WTC11 (cell line): ENCODE data around the gene IL23R. TPM values are rescaled to one million over a fixed set of nuclear protein-coding genes. Genes with fewer than 3 reads are reported as not detected.

ENCODE experiments used
- ATAC-seq: fragments of 200-7000 bp; cut with Tn5 transposase; 2 replicates; pipeline ENCODE4 v1.10.0; 2021; ENCODE audit warnings: mild to moderate bottlenecking, moderate library complexity
- CTCF ChIA-PET: fragments of 300-600 bp; sonication (Branson Sonifier 250); formaldehyde crosslinking; loops from one replicate; lab custom pipeline; 2021; ENCODE audit warnings: antibody characterized with exemption; lab: Charles Lee
- POLR2A ChIA-PET: fragments of 350-600 bp; sonication (Branson Sonifier 250); formaldehyde crosslinking; loops from one replicate; lab custom pipeline; 2021; ENCODE audit warnings: antibody characterized with exemption; lab: Charles Lee
- DNase-seq: peaks from one replicate; pipeline ENCODE4 v3.0.0; 2021; ENCODE audit warnings: low spot score
- H3K27ac Mint-ChIP-seq: 2 replicates; pipeline ENCODE4 v1.8.0; 2021; ENCODE audit warnings: mixed read lengths
- H3K27me3 Mint-ChIP-seq: 2 replicates; pipeline ENCODE4 v1.8.0; 2021; ENCODE audit warnings: low read depth, mild to moderate bottlenecking, moderate library complexity, mixed read lengths
- H3K36me3 Mint-ChIP-seq: 2 replicates; pipeline ENCODE4 v1.8.0; 2021; ENCODE audit warnings: mixed read lengths
- H3K4me1 Mint-ChIP-seq: 2 replicates; pipeline ENCODE4 v1.8.0; 2022; ENCODE audit warnings: mixed read lengths
- H3K4me3 Mint-ChIP-seq: 2 replicates; pipeline ENCODE4 v1.8.0; 2021; ENCODE audit warnings: mild to moderate bottlenecking, moderate library complexity, mixed read lengths
- H3K9me3 Mint-ChIP-seq: 2 replicates; pipeline ENCODE4 v1.8.0; 2021; ENCODE audit warnings: mixed read lengths
- AFF4 ChIP-seq: sonication (generic); formaldehyde crosslinking; IDR thresholded peaks from 2 replicates; pipeline ENCODE4 v1.8.1; 2023; ENCODE audit warnings: mild to moderate bottlenecking, missing genetic modification reagents, borderline replicate concordance
- ATF1 ChIP-seq: sonication (generic); formaldehyde crosslinking; IDR thresholded peaks from 2 replicates; pipeline ENCODE4 v1.8.1; 2023; ENCODE audit warnings: mild to moderate bottlenecking, moderate library complexity, missing genetic modification reagents
- ATF3 ChIP-seq: sonication (generic); formaldehyde crosslinking; conservative IDR thresholded peaks from 2 replicates; pipeline ENCODE4 v1.8.1; 2022; ENCODE audit warnings: mild to moderate bottlenecking, missing genetic modification reagents
- ATF6 ChIP-seq: sonication (generic); formaldehyde crosslinking; IDR thresholded peaks from 2 replicates; pipeline ENCODE4 v1.8.1; 2023; ENCODE audit warnings: mild to moderate bottlenecking, missing genetic modification reagents
- E2F4 ChIP-seq: sonication (generic); formaldehyde crosslinking; IDR thresholded peaks from 2 replicates; pipeline ENCODE4 v1.8.1; 2022; ENCODE audit warnings: low read depth, mild to moderate bottlenecking, moderate library complexity, missing genetic modification reagents, borderline replicate concordance
- ESRRA ChIP-seq: sonication (generic); formaldehyde crosslinking; IDR thresholded peaks from 2 replicates; pipeline ENCODE4 v1.8.1; 2022; ENCODE audit warnings: mild to moderate bottlenecking, missing genetic modification reagents, borderline replicate concordance
- ETV6 ChIP-seq: sonication (generic); formaldehyde crosslinking; IDR thresholded peaks from 2 replicates; pipeline ENCODE4 v1.8.1; 2022; ENCODE audit warnings: mild to moderate bottlenecking, missing genetic modification reagents
- FOXJ3 ChIP-seq: sonication (generic); formaldehyde crosslinking; IDR thresholded peaks from 2 replicates; pipeline ENCODE4 v1.9.0; 2021; ENCODE audit warnings: missing genetic modification reagents, mild to moderate bottlenecking, borderline replicate concordance
- HMGA2 ChIP-seq: fragments of 250-450 bp; sonication (Bioruptor Pico); IDR thresholded peaks from 2 replicates; pipeline ENCODE4 v1.4.0; 2021; ENCODE audit warnings: mild to moderate bottlenecking, moderate library complexity
- IRF1 ChIP-seq: sonication (generic); formaldehyde crosslinking; IDR thresholded peaks from 2 replicates; pipeline ENCODE4 v1.8.0; 2023; ENCODE audit warnings: missing genetic modification reagents
- IRF2 ChIP-seq: sonication (generic); formaldehyde crosslinking; IDR thresholded peaks from 2 replicates; pipeline ENCODE4 v1.8.0; 2022; ENCODE audit warnings: low read depth, missing genetic modification reagents, borderline replicate concordance
- JUN ChIP-seq: sonication (generic); formaldehyde crosslinking; IDR thresholded peaks from 2 replicates; pipeline ENCODE4 v1.8.0; 2023; ENCODE audit warnings: mild to moderate bottlenecking, missing genetic modification reagents
- RELA ChIP-seq: sonication (generic); formaldehyde crosslinking; IDR thresholded peaks from 2 replicates; pipeline ENCODE4 v1.8.1; 2022; ENCODE audit warnings: missing genetic modification reagents, mild to moderate bottlenecking, borderline replicate concordance
- SMAD4 ChIP-seq: sonication (generic); formaldehyde crosslinking; IDR thresholded peaks from 2 replicates; pipeline ENCODE4 v1.8.0; 2022; ENCODE audit warnings: mild to moderate bottlenecking, missing genetic modification reagents
- SOX15 ChIP-seq: fragments of 250-450 bp; sonication (Bioruptor Pico); IDR thresholded peaks from 2 replicates; pipeline ENCODE4 v1.9.0; 2021; ENCODE audit warnings: mild to moderate bottlenecking
- USF2 ChIP-seq: sonication (generic); formaldehyde crosslinking; IDR thresholded peaks from 2 replicates; pipeline ENCODE4 v1.8.1; 2023; ENCODE audit warnings: mild to moderate bottlenecking, missing genetic modification reagents, moderate library complexity
- ZNF219 ChIP-seq: sonication (generic); formaldehyde crosslinking; IDR thresholded peaks from 2 replicates; pipeline ENCODE4 v1.8.0; 2023; ENCODE audit warnings: missing genetic modification reagents, mild to moderate bottlenecking, borderline replicate concordance
- total RNA-seq: library from RNA; stranded (reverse); gene quantifications from 3 replicates; pipeline ENCODE4 v1.2.3, GENCODE V29; 2021
- TF ChIP-seq, protein P1 (sequence below): sonication (generic); formaldehyde crosslinking; IDR thresholded peaks from 2 replicates; pipeline ENCODE4 v1.8.0; 2022; ENCODE audit warnings: mild to moderate bottlenecking, missing genetic modification reagents
- TF ChIP-seq, protein P2 (sequence below): fragments of 250-450 bp; sonication (Bioruptor Pico); IDR thresholded peaks from 2 replicates; pipeline ENCODE4 v1.8.0; 2021; ENCODE audit warnings: mild to moderate bottlenecking

Gene IL23R
- total RNA-seq, 1 experiment from 2014 or later: not detected

DNA sequence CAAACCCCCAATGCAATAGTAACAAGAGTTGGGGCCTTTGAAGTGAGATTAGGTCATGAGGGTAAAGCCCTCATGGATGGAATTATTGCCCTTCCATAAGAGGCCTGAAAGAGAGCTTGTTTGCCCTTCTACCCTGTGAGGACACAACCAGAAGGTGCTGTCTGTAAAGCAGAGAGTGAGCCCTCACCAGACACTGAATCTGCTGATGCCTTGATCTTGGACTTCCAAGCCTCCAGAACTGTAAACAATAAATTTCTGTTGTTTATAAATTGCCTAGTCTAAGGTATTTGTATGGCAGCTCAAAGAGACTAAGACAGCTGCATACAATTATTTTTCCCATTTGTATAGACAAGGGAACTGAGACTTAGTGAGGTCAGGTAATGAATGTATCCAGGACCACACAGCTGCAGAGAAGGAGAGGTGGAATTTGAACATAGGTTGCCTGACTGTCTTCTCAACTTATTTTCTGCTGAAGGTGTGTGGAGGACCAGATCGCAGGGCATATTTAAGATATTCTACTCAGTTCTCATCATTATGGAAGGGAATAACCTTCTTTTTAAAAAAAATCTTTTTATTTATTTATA is 18.7 kb downstream of the IL23R start (continued):
- TF ChIP-seq RELA (CRISPR knock-in tag): no peak

- no peak for ATAC-seq
- ChIA-PET POLR2A (no interaction called here), CTCF (no interaction called here)
- no peaks in the 10 kb centered on the region for H3K36me3 Mint-ChIP-seq
- TF ChIP-seq RELA (CRISPR knock-in tag) (no peak), ETV6 (no peak), JUN (CRISPR knock-in tag) (no peak), AFF4 (CRISPR knock-in tag) (no peak), SOX15 (CRISPR knock-in tag) (no peak)
- TF ChIP-seq, protein P1, sequence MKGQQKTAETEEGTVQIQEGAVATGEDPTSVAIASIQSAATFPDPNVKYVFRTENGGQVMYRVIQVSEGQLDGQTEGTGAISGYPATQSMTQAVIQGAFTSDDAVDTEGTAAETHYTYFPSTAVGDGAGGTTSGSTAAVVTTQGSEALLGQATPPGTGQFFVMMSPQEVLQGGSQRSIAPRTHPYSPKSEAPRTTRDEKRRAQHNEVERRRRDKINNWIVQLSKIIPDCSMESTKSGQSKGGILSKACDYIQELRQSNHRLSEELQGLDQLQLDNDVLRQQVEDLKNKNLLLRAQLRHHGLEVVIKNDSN (CRISPR knock-in tag): no peak
- no peak for DNase-seq
- H3K4me1 Mint-ChIP-seq: no peaks in the 10 kb centered on the region
- H3K27ac Mint-ChIP-seq: no peak overlapping the region
- no peak overlapping the region for H3K4me3 Mint-ChIP-seq
- H3K9me3 Mint-ChIP-seq: no peaks in the 10 kb centered on the region
- no peaks in the 10 kb centered on the region for H3K27me3 Mint-ChIP-seq
These were observed 21.9 kb downstream of the IL23R start for GRCh38 chr1:67188137-67188536.

DNA sequence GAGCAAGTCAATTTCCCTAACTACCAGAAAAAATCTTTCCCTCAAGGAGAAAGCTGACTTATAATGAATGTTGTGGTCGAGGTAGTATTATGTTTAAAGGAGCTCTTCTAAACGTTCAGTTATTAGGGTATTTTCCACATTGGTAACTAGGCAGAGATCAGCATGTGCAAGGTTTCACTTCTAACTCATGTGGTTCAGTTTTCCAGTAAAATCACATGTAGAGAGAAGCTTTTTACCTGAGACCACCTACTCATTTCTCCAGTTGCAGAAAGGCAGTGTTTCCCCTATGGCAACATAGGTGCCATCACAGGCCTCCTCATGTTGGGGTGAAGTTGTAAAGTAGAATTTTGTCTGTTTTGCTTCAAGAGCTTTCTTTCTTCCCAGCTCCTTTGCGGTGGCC is 23.7 kb downstream of the IL23R start:
- Mint-ChIP-seq H3K9me3 (no peaks in the 10 kb centered on the region), H3K36me3 (no peaks in the 10 kb centered on the region), H3K4me3 (no peak overlapping the region), H3K4me1 (no peaks in the 10 kb centered on the region), H3K27ac (no peak overlapping the region), H3K27me3 (no peaks in the 10 kb centered on the region)
- TF ChIP-seq ZNF219 (CRISPR knock-in tag) (no peak), IRF1 (CRISPR knock-in tag) (no peak), USF2 (no peak), FOXJ3 (no peak), IRF2 (CRISPR knock-in tag) (no peak), ATF3 (CRISPR knock-in tag) (no peak), E2F4 (CRISPR knock-in tag) (no peak), ATF1 (CRISPR knock-in tag) (no peak), SMAD4 (CRISPR knock-in tag) (no peak), ATF6 (CRISPR knock-in tag) (no peak), ESRRA (CRISPR knock-in tag) (no peak), HMGA2 (CRISPR knock-in tag) (no peak)
- TF ChIP-seq, protein P2, sequence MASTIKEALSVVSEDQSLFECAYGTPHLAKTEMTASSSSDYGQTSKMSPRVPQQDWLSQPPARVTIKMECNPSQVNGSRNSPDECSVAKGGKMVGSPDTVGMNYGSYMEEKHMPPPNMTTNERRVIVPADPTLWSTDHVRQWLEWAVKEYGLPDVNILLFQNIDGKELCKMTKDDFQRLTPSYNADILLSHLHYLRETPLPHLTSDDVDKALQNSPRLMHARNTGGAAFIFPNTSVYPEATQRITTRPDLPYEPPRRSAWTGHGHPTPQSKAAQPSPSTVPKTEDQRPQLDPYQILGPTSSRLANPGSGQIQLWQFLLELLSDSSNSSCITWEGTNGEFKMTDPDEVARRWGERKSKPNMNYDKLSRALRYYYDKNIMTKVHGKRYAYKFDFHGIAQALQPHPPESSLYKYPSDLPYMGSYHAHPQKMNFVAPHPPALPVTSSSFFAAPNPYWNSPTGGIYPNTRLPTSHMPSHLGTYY (CRISPR knock-in tag): no peak
- ATAC-seq: no peak
- no peak for DNase-seq
- CTCF ChIA-PET: interaction anchor here (0.6 to 1.6 kb wide), 3 partner anchors 21 to 416 kb away, joined by 3 to 5 read pairs (median 3); no protein-coding TSS in a partner anchor
- POLR2A ChIA-PET: no interaction called here
